H1 (cell line): ENCODE results near the gene ADNP. TPM values are rescaled to one million over a fixed set of nuclear protein-coding genes. Genes with fewer than 3 reads are reported as not detected.

ENCODE experiments used
- CTCF ChIA-PET: fragments of 300-600 bp; sonication (Branson Sonifier 250); formaldehyde crosslinking; loops from one replicate; lab custom pipeline; 2021; ENCODE audit not compliant: partially characterized antibody; lab: Charles Lee
- POLR2A ChIA-PET: fragments of 300-600 bp; sonication (Branson Sonifier 250); formaldehyde crosslinking; loops from one replicate; lab custom pipeline; 2021; ENCODE audit warnings: inconsistent platforms; ENCODE audit not compliant: partially characterized antibody; lab: Charles Lee
- DNase-seq, 2 experiments: peaks; one replicate each; pipeline versions ENCODE4 v3.0.0 to v3.0.0-alpha.2; 2010 to 2022; ENCODE audit warnings: low spot score in 2 of 2, low read depth in 1 of 2, mixed read lengths in 1 of 2
- FAIRE-seq: peaks from 2 replicates; lab custom pipeline; 2011; peaks lifted over from hg19 to GRCh38; lab: Jason Lieb, UNC
- H2AFZ ChIP-seq: 2 replicates; pipeline ENCODE4 v1.8.1; 2012; ENCODE audit warnings: low read length, inconsistent platforms
- H2AK5ac ChIP-seq: 2 replicates; pipeline ENCODE4 v1.6.1; 2013; ENCODE audit warnings: low read depth, low read length
- H2BK120ac ChIP-seq: replicated peaks from 2 replicates; pipeline ENCODE3; 2013; ENCODE audit warnings: low read depth, low read length, inconsistent platforms
- H2BK12ac ChIP-seq: 2 replicates; pipeline ENCODE4 v1.6.1; 2013; ENCODE audit warnings: low read depth, low read length
- H2BK15ac ChIP-seq: 2 replicates; pipeline ENCODE4 v1.6.1; 2013; ENCODE audit warnings: low read length
- H2BK20ac ChIP-seq: 2 replicates; pipeline ENCODE4 v1.6.1; 2013; ENCODE audit warnings: low read length
- H2BK5ac ChIP-seq: 2 replicates; pipeline ENCODE4 v1.6.1; 2013; ENCODE audit warnings: low read depth, low read length
- H3K14ac ChIP-seq: 2 replicates; pipeline ENCODE4 v1.6.1; 2013; ENCODE audit warnings: inconsistent platforms; ENCODE audit not compliant: insufficient read length
- H3K18ac ChIP-seq: 2 replicates; pipeline ENCODE4 v1.6.1; 2013; ENCODE audit warnings: low read length; ENCODE audit errors: extremely low read depth
- H3K23ac ChIP-seq: 2 replicates; pipeline ENCODE4 v1.6.1; 2013; ENCODE audit warnings: inconsistent platforms; ENCODE audit not compliant: insufficient read length
- H3K23me2 ChIP-seq: 2 replicates; pipeline ENCODE4 v1.6.1; 2013; ENCODE audit warnings: low read depth, low read length
- H3K27ac ChIP-seq: 2 replicates; pipeline ENCODE4 v1.6.1; 2011; ENCODE audit warnings: low read depth, low read length, inconsistent platforms
- H3K27me3 ChIP-seq, 4 experiments: replicated peaks in 1 of 4; 1 replicate in 1 of 4; 2 replicates in 3 of 4; pipeline versions ENCODE4 v1.6.1 to v1.8.1; 2011 to 2013; ENCODE audit warnings: low read length in 3 of 4, mild to moderate bottlenecking in 3 of 4, inconsistent platforms in 2 of 4, mixed read lengths in 2 of 4, moderate library complexity in 1 of 4; ENCODE audit not compliant: control insufficient read depth in 3 of 4, insufficient read depth in 3 of 4; ENCODE audit errors: extremely low read depth in 1 of 4
- H3K36me3 ChIP-seq, 4 experiments: 2 replicates each; pipeline versions ENCODE4 v1.6.1 to v1.8.1; 2011 to 2013; ENCODE audit warnings: mild to moderate bottlenecking in 4 of 4, low read length in 3 of 4, moderate library complexity in 2 of 4, control low read depth in 1 of 4, inconsistent platforms in 1 of 4; ENCODE audit not compliant: insufficient read depth in 4 of 4, control insufficient read depth in 2 of 4
- H3K4ac ChIP-seq: replicated peaks from 2 replicates; pipeline ENCODE3; 2013; ENCODE audit warnings: low read length, low read depth, mixed read lengths, inconsistent platforms; ENCODE audit not compliant: insufficient read length
- H3K4me1 ChIP-seq, 4 experiments: replicated peaks in 1 of 4; 1 replicate in 1 of 4; 2 replicates in 3 of 4; pipeline versions ENCODE4 v1.6.1 to v1.8.1; 2011 to 2013; ENCODE audit warnings: low read length in 3 of 4, inconsistent platforms in 2 of 4, mixed read lengths in 1 of 4; ENCODE audit not compliant: insufficient read depth in 4 of 4, control insufficient read depth in 3 of 4
- H3K4me2 ChIP-seq, 2 experiments: 2 replicates each; pipeline versions ENCODE4 v1.6.1 to v1.8.1; 2011 to 2013; ENCODE audit warnings: low read depth in 2 of 2, low read length in 2 of 2, control low read depth in 1 of 2, inconsistent platforms in 1 of 2, mild to moderate bottlenecking in 1 of 2; ENCODE audit not compliant: insufficient read depth in 1 of 2
- H3K4me3 ChIP-seq, 4 experiments: fragments of 200-600, 300-600 bp in 1 of 4; sonication (generic), shearing (Covaris generic), sonication (Bioruptor Twin) in 1 of 4; 2 replicates each; pipeline versions ENCODE4 v1.5.1 to v1.8.1; 2011 to 2016; ENCODE audit warnings: low read length in 4 of 4, low read depth in 3 of 4, control low read depth in 2 of 4, inconsistent platforms in 2 of 4, mild to moderate bottlenecking in 2 of 4, mixed read lengths in 1 of 4, moderate library complexity in 1 of 4; ENCODE audit not compliant: insufficient read depth in 2 of 4; ENCODE audit errors: extremely low read depth in 1 of 4
- H3K56ac ChIP-seq: replicated peaks from 2 replicates; pipeline ENCODE3; 2013; ENCODE audit warnings: low read depth, mild to moderate bottlenecking, mixed read lengths, low read length, inconsistent platforms; ENCODE audit not compliant: insufficient read length
- H3K79me1 ChIP-seq: 2 replicates; pipeline ENCODE4 v1.6.1; 2013; ENCODE audit warnings: low read depth, low read length, control low read depth
- H3K79me2 ChIP-seq, 2 experiments: 2 replicates each; pipeline versions ENCODE4 v1.6.1 to v1.8.1; 2012 to 2013; ENCODE audit warnings: low read length in 2 of 2, mild to moderate bottlenecking in 2 of 2, inconsistent platforms in 1 of 2; ENCODE audit not compliant: insufficient read depth in 2 of 2, control insufficient read depth in 1 of 2
- H3K9ac ChIP-seq, 4 experiments: replicated peaks in 1 of 4; 1 replicate in 1 of 4; 2 replicates in 3 of 4; pipeline versions ENCODE4 v1.6.1 to v1.8.1; 2011 to 2013; ENCODE audit warnings: low read depth in 3 of 4, low read length in 3 of 4, control low read depth in 2 of 4, mild to moderate bottlenecking in 2 of 4, moderate library complexity in 2 of 4, inconsistent platforms in 1 of 4; ENCODE audit errors: extremely low read depth in 1 of 4
- H3K9me3 ChIP-seq, 2 experiments: 2 replicates each; pipeline versions ENCODE4 v1.6.1 to v1.8.1; 2012 to 2013; ENCODE audit warnings: mild to moderate bottlenecking in 2 of 2, moderate library complexity in 2 of 2, control low read depth in 1 of 2, inconsistent platforms in 1 of 2, low read depth in 1 of 2, low read length in 1 of 2, mixed read lengths in 1 of 2; ENCODE audit not compliant: insufficient read depth in 2 of 2
- H4K20me1 ChIP-seq, 2 experiments: replicated peaks in 1 of 2; 2 replicates each; pipeline versions ENCODE3 to v1.8.1; 2011 to 2013; ENCODE audit warnings: inconsistent platforms in 2 of 2, low read length in 2 of 2, mild to moderate bottlenecking in 1 of 2; ENCODE audit not compliant: insufficient read depth in 2 of 2, control insufficient read depth in 1 of 2
- H4K5ac ChIP-seq: 2 replicates; pipeline ENCODE4 v1.6.1; 2013; ENCODE audit warnings: low read length, low read depth, mixed read lengths, inconsistent platforms; ENCODE audit not compliant: insufficient read length
- H4K8ac ChIP-seq: 2 replicates; pipeline ENCODE4 v1.8.0; 2013; ENCODE audit warnings: mild to moderate bottlenecking, moderate library complexity, low read length, inconsistent platforms; ENCODE audit not compliant: insufficient read depth; ENCODE audit errors: extremely low read depth
- H4K91ac ChIP-seq: replicated peaks from 2 replicates; pipeline ENCODE3; 2013; ENCODE audit warnings: low read length, mixed read lengths, inconsistent platforms; ENCODE audit not compliant: insufficient read length
- BCL11A ChIP-seq, 2 experiments: IDR thresholded peaks; one replicate each; pipeline ENCODE4 v1.6.1; 2011; ENCODE audit warnings: low read depth in 2 of 2, low read length in 2 of 2, mild to moderate bottlenecking in 2 of 2
- GTF2F1 ChIP-seq: IDR thresholded peaks from 2 replicates; pipeline ENCODE4 v1.6.1; 2012; ENCODE audit warnings: low read depth, low read length, improper control_type of control experiment, borderline replicate concordance
- JUND ChIP-seq: IDR thresholded peaks from 2 replicates; pipeline ENCODE4 v1.6.1; 2011; ENCODE audit warnings: mild to moderate bottlenecking, improper control_type of control experiment, low read length
- RBBP5 ChIP-seq: IDR thresholded peaks from 2 replicates; pipeline ENCODE4 v1.7.1; 2012; ENCODE audit warnings: low read depth, mild to moderate bottlenecking, inconsistent platforms, low read length, moderate library complexity, borderline replicate concordance
- YY1 ChIP-seq: IDR thresholded peaks from 2 replicates; pipeline ENCODE4 v1.6.1; 2011; ENCODE audit warnings: low read depth, mild to moderate bottlenecking, low read length
- WGBS, 2 experiments: shearing (Covaris generic) in 1 of 2; methylation state at CpG; one replicate each; pipeline versions ENCODE4 v1.1.6 to v1.1.7; 2013 to 2015; ENCODE audit warnings: low lambda C conversion rate in 2 of 2, mixed read lengths in 2 of 2, inconsistent platforms in 1 of 2, low coverage in 1 of 2, missing lambda C conversion rate in 1 of 2; ENCODE audit not compliant: insufficient replicate concordance in 2 of 2, insufficient coverage in 1 of 2, insufficient read length in 1 of 2; ENCODE audit errors: extremely low coverage in 1 of 2, missing lambda C conversion rate in 1 of 2; 5-methylcytosine and 5-hydroxymethylcytosine counted together
- polyA plus RNA-seq, 7 experiments: library from polyadenylated mRNA; depleted of rRNA in 3 of 7; stranded (reverse) in 5 of 7; unstranded in 2 of 7; fragments of >200 nt in 5 of 7; fragments of 200-250 nt in 2 of 7; gene quantifications; 1 replicate in 5 of 7; 2 replicates in 1 of 7; 4 replicates in 1 of 7; pipeline versions ENCODE4 v1.2.1 to v1.2.3, GENCODE V29; 2011 to 2013; ENCODE audit warnings: missing spikeins in 2 of 7, mixed read lengths in 2 of 7
- total RNA-seq: library from RNA; stranded (reverse); fragmentation: NEBNext Ultra II Directional; extraction: Animal tissue kit (Norgen Biotek cat#: 25700); gene quantifications from 2 replicates; pipeline ENCODE4 v1.2.1, GENCODE V29; 2021
- TF ChIP-seq, protein P1 (sequence below): IDR thresholded peaks from 2 replicates; pipeline ENCODE4 v1.6.1; 2012; ENCODE audit warnings: low read length, inconsistent platforms
- TF ChIP-seq, protein P2 (sequence below): IDR thresholded peaks from 2 replicates; pipeline ENCODE4 v1.6.1; 2012; ENCODE audit warnings: inconsistent platforms
- TF ChIP-seq, protein P3 (sequence below): IDR thresholded peaks from 2 replicates; pipeline ENCODE4 v1.6.1; 2011; ENCODE audit warnings: low read length, improper control_type of control experiment

ADNP gene
- total and polyA plus RNA-seq, 2 of the 8 experiments (the other 6 are each of a cell fraction or from before 2014, with no cell fraction given): 31.6 to 123 TPM

DNA sequence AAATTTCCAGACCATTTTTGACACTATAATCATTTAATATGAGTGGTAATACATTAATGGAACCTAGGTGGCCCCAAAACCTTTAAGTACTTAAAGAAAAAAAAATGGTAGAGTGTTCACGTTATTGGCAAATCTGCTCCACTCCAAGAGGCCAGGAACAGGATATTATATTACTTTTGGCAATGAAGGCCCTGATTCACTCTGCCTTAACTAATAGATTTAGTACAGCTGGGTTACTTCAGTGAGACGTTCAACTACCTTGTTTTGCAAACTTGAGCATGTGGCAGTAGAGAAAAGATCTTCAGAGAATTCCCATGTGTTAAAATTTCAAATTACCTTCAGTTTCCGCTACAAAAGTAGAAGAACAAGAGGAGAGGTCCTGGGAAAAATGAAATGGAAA lies 12.8 kb downstream of the ADNP start:
- Histone ChIP-seq H2AFZ (no peak overlapping the region), H4K5ac (no peak overlapping the region), H2AK5ac (no peak overlapping the region), H2BK5ac (no peak overlapping the region), H3K79me1 (no peaks in the 10 kb centered on the region), H3K14ac (no peak overlapping the region), H3K4ac (no peak overlapping the region), H3K23me2 (no peaks in the 10 kb centered on the region), H2BK15ac (no peak overlapping the region), H3K18ac (no peak overlapping the region), H3K4me1 (peaks cover 0 to 20% (median 5%) of the 10 kb centered on the region in 4 experiments; a peak in 5 of 7 replicates), H3K23ac (no peak overlapping the region), H4K91ac (no peak overlapping the region), H3K9me3 (no peaks in the 10 kb centered on the region), H4K8ac (no peak overlapping the region), H3K4me2 (no peak overlapping the region), H3K36me3 (peaks cover 0 to 27% (median 3%) of the 10 kb centered on the region in 4 experiments; a peak in 5 of 8 replicates), H2BK20ac (no peak overlapping the region), H3K56ac (no peak overlapping the region), H3K4me3 (no peak overlapping the region), H4K20me1 (peaks cover 50 to 61% of the 10 kb centered on the region in 2 experiments), H3K79me2 (peaks cover 68 to 100% of the 10 kb centered on the region in 2 experiments), H3K27me3 (no peaks in the 10 kb centered on the region), H2BK12ac (no peak overlapping the region), H2BK120ac (no peak overlapping the region), H3K27ac (no peak overlapping the region), H3K9ac (no peak overlapping the region)
- TF ChIP-seq, protein P1, sequence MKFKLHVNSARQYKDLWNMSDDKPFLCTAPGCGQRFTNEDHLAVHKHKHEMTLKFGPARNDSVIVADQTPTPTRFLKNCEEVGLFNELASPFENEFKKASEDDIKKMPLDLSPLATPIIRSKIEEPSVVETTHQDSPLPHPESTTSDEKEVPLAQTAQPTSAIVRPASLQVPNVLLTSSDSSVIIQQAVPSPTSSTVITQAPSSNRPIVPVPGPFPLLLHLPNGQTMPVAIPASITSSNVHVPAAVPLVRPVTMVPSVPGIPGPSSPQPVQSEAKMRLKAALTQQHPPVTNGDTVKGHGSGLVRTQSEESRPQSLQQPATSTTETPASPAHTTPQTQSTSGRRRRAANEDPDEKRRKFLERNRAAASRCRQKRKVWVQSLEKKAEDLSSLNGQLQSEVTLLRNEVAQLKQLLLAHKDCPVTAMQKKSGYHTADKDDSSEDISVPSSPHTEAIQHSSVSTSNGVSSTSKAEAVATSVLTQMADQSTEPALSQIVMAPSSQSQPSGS: no peak
- TF ChIP-seq, protein P2, sequence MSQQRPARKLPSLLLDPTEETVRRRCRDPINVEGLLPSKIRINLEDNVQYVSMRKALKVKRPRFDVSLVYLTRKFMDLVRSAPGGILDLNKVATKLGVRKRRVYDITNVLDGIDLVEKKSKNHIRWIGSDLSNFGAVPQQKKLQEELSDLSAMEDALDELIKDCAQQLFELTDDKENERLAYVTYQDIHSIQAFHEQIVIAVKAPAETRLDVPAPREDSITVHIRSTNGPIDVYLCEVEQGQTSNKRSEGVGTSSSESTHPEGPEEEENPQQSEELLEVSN: no peak
- TF ChIP-seq BCL11A (IDR thresholded peaks at IDR 0.05; ENCODE audit: low read depth in 2 of 2, low read length in 2 of 2) (no peak), YY1 (no peak), RBBP5 (no peak), GTF2F1 (no peak), JUND (no peak)
- TF ChIP-seq, protein P3, sequence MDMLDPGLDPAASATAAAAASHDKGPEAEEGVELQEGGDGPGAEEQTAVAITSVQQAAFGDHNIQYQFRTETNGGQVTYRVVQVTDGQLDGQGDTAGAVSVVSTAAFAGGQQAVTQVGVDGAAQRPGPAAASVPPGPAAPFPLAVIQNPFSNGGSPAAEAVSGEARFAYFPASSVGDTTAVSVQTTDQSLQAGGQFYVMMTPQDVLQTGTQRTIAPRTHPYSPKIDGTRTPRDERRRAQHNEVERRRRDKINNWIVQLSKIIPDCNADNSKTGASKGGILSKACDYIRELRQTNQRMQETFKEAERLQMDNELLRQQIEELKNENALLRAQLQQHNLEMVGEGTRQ: no peak
- ChIA-PET CTCF (interaction anchor here (0.8 to 1.6 kb wide), 3 partner anchors 11 to 35 kb away, joined by 3 to 5 read pairs (median 5); no protein-coding TSS in a partner anchor), POLR2A (interaction anchor here (1.3 to 5.5 kb wide), 2 partner anchors 12 to 48 kb away, joined by 4 to 37 read pairs; partner anchors contain the start of gene ADNP)
- 91% methylated on average over 3 of the region's 3 CpGs; no CpG with 5 or more reads in 1 of the 2 experiments for WGBS, 2 experiments
- FAIRE-seq: no peak
- no peak for DNase-seq
